Breast epithelium (tissue), 3 donors: ENCODE data around the gene EPHA2.

Experiments used
- CTCF ChIP-seq, 3 donors: fragments of 450-650 bp; IDR thresholded peaks; one replicate each; pipeline ENCODE4 v1.5.1; 2016 to 2017; ENCODE audit warnings: antibody characterized with exemption in 3 of 3, mild to moderate bottlenecking in 3 of 3, moderate library complexity in 3 of 3
- POLR2A ChIP-seq: fragments of 450-650 bp; IDR thresholded peaks from one replicate; pipeline ENCODE4 v1.6.1; 2016; ENCODE audit warnings: antibody characterized with exemption, mild to moderate bottlenecking, moderate library complexity
- POLR2AphosphoS5 ChIP-seq, 3 donors: sonication (generic); formaldehyde crosslinking; IDR thresholded peaks; one replicate each; pipeline ENCODE4 v1.6.1; 2017; ENCODE audit warnings: antibody characterized with exemption in 3 of 3

GRCh38 chr1:16147156-16147926 is 8.5 kb downstream of the EPHA2 start:
- no peak for TF ChIP-seq CTCF (IDR thresholded peaks at IDR 0.05)
- no peak for TF ChIP-seq POLR2AphosphoS5 (IDR thresholded peaks at IDR 0.05)
- no peak for TF ChIP-seq POLR2A
